Right lobe of liver (tissue), 6 donors: ENCODE data around the gene ZFP91. TPM values are rescaled to one million over a fixed set of nuclear protein-coding genes. Genes with fewer than 3 reads are reported as not detected.
A peak's percentile ranks its signal among the peaks of the same experiment; 100 is the strongest.

Experiments used
- ATAC-seq, 4 donors: fragments of 200-7000 bp; cut with Tn5 transposase; one replicate each; pipeline ENCODE4 v1.9.1; 2020; ENCODE audit warnings: mild to moderate bottlenecking in 4 of 4, moderate library complexity in 4 of 4
- DNase-seq, 3 donors: peaks; one replicate each; pipeline ENCODE4 v3.0.0-alpha.2; 2020
- H3K27ac ChIP-seq, 3 donors: fragments of 200-600 bp; one replicate each; pipeline ENCODE4 v1.8.0; 2022
- H3K27me3 ChIP-seq, 2 donors: fragments of 200-600 bp; one replicate each; pipeline ENCODE4 v1.8.0; 2022
- H3K36me3 ChIP-seq, 4 donors: fragments of 200-600 bp; sonication (generic) in 1 of 4; one replicate each; pipeline versions ENCODE4 v1.5.1 to v1.8.0; 2017 to 2022; ENCODE audit warnings: control low read depth in 1 of 4
- H3K4me1 ChIP-seq, 4 donors: fragments of 200-600 bp; sonication (generic) in 1 of 4; one replicate each; pipeline versions ENCODE4 v1.5.1 to v1.8.0; 2017 to 2022; ENCODE audit warnings: control low read depth in 1 of 4
- H3K4me3 ChIP-seq, 3 donors: fragments of 200-600 bp; one replicate each; pipeline ENCODE4 v1.8.0; 2022
- H3K9me3 ChIP-seq, 4 donors: fragments of 200-600 bp; sonication (generic) in 1 of 4; one replicate each; pipeline versions ENCODE4 v1.5.1 to v1.8.0; 2017 to 2022; ENCODE audit warnings: control low read depth in 1 of 4
- CTCF ChIP-seq, 4 donors: fragments of 200-600 bp in 3 of 4; fragments of 450-650 bp in 1 of 4; IDR thresholded peaks; one replicate each; pipeline versions ENCODE4 v1.5.1 to v1.8.0; 2016 to 2022; ENCODE audit warnings: antibody characterized with exemption in 4 of 4, mild to moderate bottlenecking in 2 of 4
- POLR2A ChIP-seq: fragments of 450-650 bp; IDR thresholded peaks from one replicate; pipeline ENCODE4 v1.6.1; 2017; ENCODE audit warnings: antibody characterized with exemption, mild to moderate bottlenecking
- WGBS: methylation state at CpG from one replicate; pipeline ENCODE4 v1.1.6; 2018; ENCODE audit warnings: low coverage, low lambda C conversion rate; ENCODE audit not compliant: insufficient coverage; ENCODE audit errors: missing lambda C conversion rate; 5-methylcytosine and 5-hydroxymethylcytosine counted together
- intact Hi-C, 2 donors: fragments of 100-400 bp; cut with DNase I; formaldehyde crosslinking; loops; one replicate each; pipeline versions ENCODE4 v1.11.2 to v1.14.1; 2022
- total RNA-seq, 6 experiments: library from RNA; depleted of rRNA in 2 of 6; stranded (reverse); fragments of >200 nt in 2 of 6; fragmentation: NEBNext Ultra II Directional in 3 of 6; extraction: Animal tissue kit (Norgen Biotek cat#: 25700) in 3 of 6; gene quantifications; one replicate each; pipeline versions ENCODE4 v1.1.0 to v1.2.4, GENCODE V29; 2016 to 2023
- donor health status: DM: no; HTN: yes; CAD: no.
- donor health status: DM: no; HTN: no; CAD: no.
- donor health status: DM: no; HTN: no; CAD: no.
- donor health status: DM: no; HTN: yes; CAD: no.
- donor health status: DM: no; HTN: yes; CAD: no.

Gene ZFP91
- total RNA-seq, 6 experiments from 2014 or later = 19.5 to 27.0 (median 24.3) TPM

GRCh38 chr11:58626934-58627483 is 48.1 kb downstream of the ZFP91 start:
- Histone ChIP-seq H3K4me1 (peaks cover 0 to 2% (median 0%) of the 10 kb centered on the region in 4 donors), H3K9me3 (no peaks in the 10 kb centered on the region), H3K27me3 (no peaks in the 10 kb centered on the region), H3K4me3 (no peak overlapping the region), H3K27ac (no peak overlapping the region), H3K36me3 (peaks cover 0 to 22% (median 5%) of the 10 kb centered on the region in 4 donors)
- DNase-seq (no peak), ATAC-seq (peak in 3 of 4 donors; percentile 13 to 44 (median 28))
- WGBS = 69% methylated on average over 4 of the region's 4 CpGs
- intact Hi-C loops = no loop called here
- TF ChIP-seq POLR2A (no peak), CTCF (IDR thresholded peaks at IDR 0.05) (no peak)

GRCh38 chr11:58628446-58628845 is 49.6 kb downstream of the ZFP91 start:
- WGBS = 73% methylated on average over 2 of the region's 3 CpGs

GRCh38 chr11:58629857-58630256 is 51.0 kb downstream of the ZFP91 start:
- peaks cover 0 to 2% (median 0%) of the 10 kb centered on the region in 4 donors for H3K4me1 ChIP-seq
- H3K9me3 ChIP-seq = no peaks in the 10 kb centered on the region
- H3K36me3 ChIP-seq = no peaks in the 10 kb centered on the region
- DNase-seq (no peak), ATAC-seq (peak; percentile 70 to 82 (median 74))
- TF ChIP-seq POLR2A = no peak
- peak; percentile 36 to 60 (median 53) for TF ChIP-seq CTCF (IDR thresholded peaks at IDR 0.05)
- intact Hi-C loops = no loop called here
- no peak overlapping the region for H3K27ac ChIP-seq
- WGBS = 38% methylated on average over 2 of the region's 2 CpGs
- H3K4me3 ChIP-seq = no peak overlapping the region
- H3K27me3 ChIP-seq = no peaks in the 10 kb centered on the region

More at GRCh38 chr11:58628446-58628845, 49.6 kb downstream of the ZFP91 start:
- peaks cover 0 to 2% (median 0%) of the 10 kb centered on the region in 4 donors for H3K4me1 ChIP-seq
- no peak overlapping the region for H3K27ac ChIP-seq
- no peaks in the 10 kb centered on the region for H3K27me3 ChIP-seq
- no peak for ATAC-seq
- no peak for TF ChIP-seq CTCF (IDR thresholded peaks at IDR 0.05)
- no peak for TF ChIP-seq POLR2A
- peaks cover 0 to 12% (median 5%) of the 10 kb centered on the region in 4 donors for H3K36me3 ChIP-seq
- no peaks in the 10 kb centered on the region for H3K9me3 ChIP-seq
- intact Hi-C loops = no loop called here
- no peak overlapping the region for H3K4me3 ChIP-seq
- DNase-seq = no peak

- Histone ChIP-seq H3K27me3 (no peaks in the 10 kb centered on the region), H3K27ac (no peak overlapping the region), H3K36me3 (no peaks in the 10 kb centered on the region), H3K4me3 (no peak overlapping the region), H3K4me1 (peaks cover 0 to 2% (median 0%) of the 10 kb centered on the region in 4 donors), H3K9me3 (no peaks in the 10 kb centered on the region)
- ATAC-seq (no peak), DNase-seq (no peak)
- intact Hi-C loops = no loop called here
- WGBS = 82% methylated on average over 3 of the region's 3 CpGs
- TF ChIP-seq CTCF (IDR thresholded peaks at IDR 0.05) (no peak), POLR2A (no peak)
Observed at GRCh38 chr11:58631378-58631777, 52.5 kb downstream of the ZFP91 start.
